Fibroblast of the aortic adventitia (primary cell): Measurements from ENCODE around the gene WBP4. TPM values are rescaled to one million over a fixed set of nuclear protein-coding genes. Genes with fewer than 3 reads are reported as not detected.
"Not testable (repeated sequence)": the region's sequence is repeated elsewhere in the genome, so short reads cannot be mapped to it uniquely, and the experiment has no call there.

Experiments
- DNase-seq: peaks from one replicate; pipeline ENCODE4 v3.0.0-alpha.2; 2010; ENCODE audit warnings: low read depth
- H3K4me3 ChIP-seq: 2 replicates; pipeline ENCODE4 v1.5.1; 2011; ENCODE audit warnings: low read depth, mild to moderate bottlenecking, control low read depth, low read length, moderate library complexity
- CTCF ChIP-seq: IDR thresholded peaks from 2 replicates; pipeline ENCODE4 v1.5.1; 2011; ENCODE audit warnings: mild to moderate bottlenecking, low read length, control low read depth, inconsistent platforms; ENCODE audit not compliant: insufficient read depth
- total RNA-seq: library from RNA; depleted of rRNA; stranded (reverse); fragments of >200 nt; gene quantifications from 2 replicates; pipeline ENCODE4 v1.2.3, GENCODE V29; 2012; ENCODE audit warnings: low replicate concordance

The WBP4 gene
- total RNA-seq, 1 donor: 10.5 TPM

GRCh38 chr13:41107584-41108014 lies 46.3 kb downstream of the WBP4 start:
- H3K4me3 ChIP-seq: no peak overlapping the region
- TF ChIP-seq CTCF: no peak
- DNase-seq: no peak

- H3K4me3 ChIP-seq: no peak overlapping the region
- TF ChIP-seq CTCF: no peak
- DNase-seq: no peak
Observed at GRCh38 chr13:41111454-41111853, 50.1 kb downstream of the WBP4 start.

- no peak overlapping the region for H3K4me3 ChIP-seq
- TF ChIP-seq CTCF: no peak
- DNase-seq: no peak
Observed at GRCh38 chr13:41117869-41118268, 56.6 kb downstream of the WBP4 start.

GRCh38 chr13:41122838-41123237 lies 61.5 kb downstream of the WBP4 start:
- TF ChIP-seq CTCF: no peak
- no peak for DNase-seq
- no peak overlapping the region for H3K4me3 ChIP-seq

- no peak for TF ChIP-seq CTCF
- DNase-seq: peak; percentile 17
- H3K4me3 ChIP-seq: no peak overlapping the region
Observed at GRCh38 chr13:41127701-41128100, 66.4 kb downstream of the WBP4 start.

- DNase-seq: no peak
- peak overlapping the region; percentile 29 for H3K4me3 ChIP-seq
Observed at GRCh38 chr13:41130356-41130755, 69.0 kb downstream of the WBP4 start.

GRCh38 chr13:41131189-41131588 lies 69.9 kb downstream of the WBP4 start:
- not testable (repeated sequence) for H3K4me3 ChIP-seq, DNase-seq

More at GRCh38 chr13:41130356-41130755, 69.0 kb downstream of the WBP4 start:
- TF ChIP-seq CTCF: no peak

- DNase-seq: not testable (repeated sequence)
- peak overlapping the region; percentile 79 for H3K4me3 ChIP-seq
Observed at GRCh38 chr13:41131660-41132511, 70.6 kb downstream of the WBP4 start.
